ENCODE data around the gene COL19A1.

The COL19A1 gene

DNA sequence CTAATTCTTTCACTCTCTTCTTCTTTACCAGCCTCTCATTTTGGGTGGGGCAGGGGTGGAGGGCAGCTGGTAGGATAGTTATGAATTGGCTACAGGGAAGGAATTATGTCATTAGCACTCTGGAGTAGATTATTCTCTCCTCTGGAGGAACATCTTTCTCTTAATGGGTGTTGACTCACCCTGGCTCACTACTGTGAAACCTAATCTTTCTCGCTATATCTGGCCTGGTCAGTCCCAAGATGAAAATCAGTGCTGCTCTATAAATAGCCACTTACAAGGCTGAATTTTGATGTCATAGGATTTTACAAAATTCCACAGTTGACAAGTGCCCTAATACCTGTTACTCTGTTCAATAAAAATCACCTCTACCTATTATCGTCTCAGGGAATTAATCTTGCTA is 285.3 kb downstream of the COL19A1 start:
- Mint-ChIP-seq H3K9me3 (no peaks in the 10 kb centered on the region), H3K27me3 (no peaks in the 10 kb centered on the region), H3K4me3 (no peak overlapping the region), H3K27ac (no peak overlapping the region), H3K4me1 (no peaks in the 10 kb centered on the region), H3K36me3 (peaks cover 65% of the 10 kb centered on the region)
- ATAC-seq = no peak

- peaks cover 65% of the 10 kb centered on the region for H3K36me3 Mint-ChIP-seq
- no peak overlapping the region for H3K27ac Mint-ChIP-seq
- no peaks in the 10 kb centered on the region for H3K9me3 Mint-ChIP-seq
- no peaks in the 10 kb centered on the region for H3K27me3 Mint-ChIP-seq
- H3K4me1 Mint-ChIP-seq = no peaks in the 10 kb centered on the region
- no peak overlapping the region for H3K4me3 Mint-ChIP-seq
- no peak for ATAC-seq
These were observed 286.4 kb downstream of the COL19A1 start for GRCh38 chr6:70152786-70153185.

DNA sequence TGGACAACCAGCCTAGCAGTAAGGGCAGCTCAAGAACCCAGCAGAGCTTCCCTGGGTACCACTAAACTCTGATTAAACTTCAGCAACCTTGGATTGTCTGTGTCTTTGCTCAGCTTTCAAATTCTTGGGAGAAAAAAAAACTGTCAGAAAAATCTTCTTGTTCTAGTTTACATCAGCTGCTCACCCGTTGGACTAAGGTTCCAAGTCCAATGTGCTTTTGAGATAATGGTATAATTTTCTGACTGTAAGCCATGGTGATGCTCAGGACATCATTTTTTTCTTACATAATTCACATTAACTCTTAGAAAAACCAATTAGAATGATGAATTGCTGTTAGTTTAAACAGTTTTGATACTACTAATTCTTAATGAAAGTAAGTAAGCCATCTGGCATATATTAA is 290.7 kb downstream of the COL19A1 start:
- H3K4me1 Mint-ChIP-seq = no peaks in the 10 kb centered on the region

DNA sequence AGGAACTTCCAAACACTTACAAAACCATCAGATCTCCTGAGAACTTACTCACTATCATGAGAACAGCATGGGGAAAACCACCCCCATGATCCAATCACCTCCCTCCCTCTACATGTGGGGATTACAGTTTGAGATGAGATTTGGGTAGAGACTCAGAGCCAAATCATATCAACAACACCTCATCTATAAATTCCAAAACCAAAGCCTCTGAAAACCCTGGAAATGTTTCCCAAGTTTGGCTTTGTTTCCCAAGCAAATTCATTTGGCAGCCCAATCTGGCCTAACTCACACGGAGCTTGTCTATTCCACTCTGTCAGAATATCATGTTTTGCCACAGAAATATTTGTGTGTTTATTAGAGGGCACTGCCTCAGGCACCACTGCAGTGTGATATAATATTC is 293.9 kb downstream of the COL19A1 start:
- no peaks in the 10 kb centered on the region for H3K27me3 Mint-ChIP-seq
- H3K27ac Mint-ChIP-seq = no peak overlapping the region
- peaks cover 57% of the 10 kb centered on the region for H3K36me3 Mint-ChIP-seq
- no peak overlapping the region for H3K4me3 Mint-ChIP-seq
- no peaks in the 10 kb centered on the region for H3K9me3 Mint-ChIP-seq
- ATAC-seq = no peak
- H3K4me1 Mint-ChIP-seq = no peaks in the 10 kb centered on the region

More for the DNA sequence above, 290.7 kb downstream of the COL19A1 start:
- H3K27ac Mint-ChIP-seq = no peak overlapping the region
- H3K36me3 Mint-ChIP-seq = peaks cover 63% of the 10 kb centered on the region
- H3K4me3 Mint-ChIP-seq = no peak overlapping the region
- H3K9me3 Mint-ChIP-seq = no peaks in the 10 kb centered on the region
- no peaks in the 10 kb centered on the region for H3K27me3 Mint-ChIP-seq
- ATAC-seq = no peak

GRCh38 chr6:70162972-70163371 is 296.6 kb downstream of the COL19A1 start:
- Mint-ChIP-seq H3K4me3 (no peak overlapping the region), H3K36me3 (peaks cover 51% of the 10 kb centered on the region), H3K27me3 (no peaks in the 10 kb centered on the region), H3K9me3 (no peaks in the 10 kb centered on the region), H3K27ac (no peak overlapping the region), H3K4me1 (peaks cover 14% of the 10 kb centered on the region)
- no peak for ATAC-seq

GRCh38 chr6:70163795-70164194 is 297.4 kb downstream of the COL19A1 start:
- no peak overlapping the region for H3K27ac Mint-ChIP-seq
- no peak overlapping the region for H3K4me3 Mint-ChIP-seq
- peaks cover 14% of the 10 kb centered on the region for H3K4me1 Mint-ChIP-seq
- no peaks in the 10 kb centered on the region for H3K27me3 Mint-ChIP-seq
- H3K9me3 Mint-ChIP-seq = no peaks in the 10 kb centered on the region
- H3K36me3 Mint-ChIP-seq = peaks cover 50% of the 10 kb centered on the region
- no peak for ATAC-seq

GRCh38 chr6:70164556-70164955 is 298.2 kb downstream of the COL19A1 start:
- Mint-ChIP-seq H3K4me1 (peaks cover 14% of the 10 kb centered on the region), H3K27me3 (no peaks in the 10 kb centered on the region), H3K27ac (no peak overlapping the region), H3K4me3 (no peak overlapping the region), H3K36me3 (peaks cover 52% of the 10 kb centered on the region), H3K9me3 (no peaks in the 10 kb centered on the region)
- no peak for ATAC-seq

GRCh38 chr6:70166088-70166958 is 300.0 kb downstream of the COL19A1 start:
- Mint-ChIP-seq H3K9me3 (no peaks in the 10 kb centered on the region), H3K27me3 (no peaks in the 10 kb centered on the region), H3K27ac (peak overlapping the region; percentile 37), H3K4me1 (peaks cover 14% of the 10 kb centered on the region), H3K36me3 (peaks cover 46% of the 10 kb centered on the region), H3K4me3 (peak overlapping the region; percentile 44)
- ATAC-seq = peak; percentile 58

DNA sequence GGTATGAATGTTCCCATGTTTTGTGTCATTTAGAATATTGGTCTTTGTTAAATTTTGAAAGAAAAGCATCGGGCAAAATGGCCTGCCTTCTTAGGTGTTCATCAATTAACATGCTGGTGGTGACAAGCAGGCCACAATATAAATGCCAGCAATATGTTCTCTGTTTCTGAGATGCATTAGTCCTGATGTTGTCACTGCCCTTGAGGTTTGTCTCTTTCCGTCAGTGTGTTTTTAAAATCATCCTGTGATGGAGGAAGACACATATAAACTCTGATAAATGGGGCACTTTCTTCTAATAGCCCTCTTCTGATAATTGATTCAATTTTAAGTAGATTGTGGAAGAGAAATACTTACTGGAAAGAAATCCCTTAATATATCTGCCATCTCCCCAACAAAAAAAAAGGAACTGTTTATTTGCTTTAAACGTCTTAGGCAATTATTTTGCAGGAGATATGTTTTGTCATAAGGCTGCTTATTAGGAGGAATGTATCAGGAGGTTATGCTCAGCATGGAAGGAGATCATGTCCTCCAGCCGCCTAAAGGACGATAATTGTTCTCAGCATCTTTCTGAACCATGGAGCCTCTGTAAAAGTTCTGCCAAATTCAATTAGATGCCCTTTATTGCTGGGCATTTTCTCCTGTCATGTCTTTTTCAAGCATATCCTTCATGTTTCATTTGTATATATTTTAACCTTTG is 302.5 kb downstream of the COL19A1 start:
- no peak for ATAC-seq
- Mint-ChIP-seq H3K36me3 (peaks cover 42% of the 10 kb centered on the region), H3K9me3 (no peaks in the 10 kb centered on the region), H3K27me3 (no peaks in the 10 kb centered on the region), H3K27ac (no peak overlapping the region), H3K4me3 (no peak overlapping the region), H3K4me1 (peaks cover 14% of the 10 kb centered on the region)

- Mint-ChIP-seq H3K4me3 (no peak overlapping the region), H3K36me3 (peaks cover 44% of the 10 kb centered on the region), H3K27ac (no peak overlapping the region), H3K27me3 (no peaks in the 10 kb centered on the region), H3K4me1 (peaks cover 5% of the 10 kb centered on the region), H3K9me3 (no peaks in the 10 kb centered on the region)
- ATAC-seq = no peak
These were observed 304.9 kb downstream of the COL19A1 start for GRCh38 chr6:70171236-70171635.

- no peak for ATAC-seq
- H3K4me3 Mint-ChIP-seq = no peak overlapping the region
- peaks cover 46% of the 10 kb centered on the region for H3K36me3 Mint-ChIP-seq
- H3K4me1 Mint-ChIP-seq = no peaks in the 10 kb centered on the region
- no peaks in the 10 kb centered on the region for H3K27me3 Mint-ChIP-seq
- no peaks in the 10 kb centered on the region for H3K9me3 Mint-ChIP-seq
- no peak overlapping the region for H3K27ac Mint-ChIP-seq
These were observed 305.9 kb downstream of the COL19A1 start for GRCh38 chr6:70172252-70172651.

GRCh38 chr6:70175770-70176169 is 309.4 kb downstream of the COL19A1 start:
- H3K36me3 Mint-ChIP-seq = peaks cover 63% of the 10 kb centered on the region
- H3K9me3 Mint-ChIP-seq = no peaks in the 10 kb centered on the region
- no peak overlapping the region for H3K27ac Mint-ChIP-seq
- no peak for ATAC-seq
- no peaks in the 10 kb centered on the region for H3K4me1 Mint-ChIP-seq
- H3K4me3 Mint-ChIP-seq = no peak overlapping the region
- H3K27me3 Mint-ChIP-seq = no peaks in the 10 kb centered on the region

DNA sequence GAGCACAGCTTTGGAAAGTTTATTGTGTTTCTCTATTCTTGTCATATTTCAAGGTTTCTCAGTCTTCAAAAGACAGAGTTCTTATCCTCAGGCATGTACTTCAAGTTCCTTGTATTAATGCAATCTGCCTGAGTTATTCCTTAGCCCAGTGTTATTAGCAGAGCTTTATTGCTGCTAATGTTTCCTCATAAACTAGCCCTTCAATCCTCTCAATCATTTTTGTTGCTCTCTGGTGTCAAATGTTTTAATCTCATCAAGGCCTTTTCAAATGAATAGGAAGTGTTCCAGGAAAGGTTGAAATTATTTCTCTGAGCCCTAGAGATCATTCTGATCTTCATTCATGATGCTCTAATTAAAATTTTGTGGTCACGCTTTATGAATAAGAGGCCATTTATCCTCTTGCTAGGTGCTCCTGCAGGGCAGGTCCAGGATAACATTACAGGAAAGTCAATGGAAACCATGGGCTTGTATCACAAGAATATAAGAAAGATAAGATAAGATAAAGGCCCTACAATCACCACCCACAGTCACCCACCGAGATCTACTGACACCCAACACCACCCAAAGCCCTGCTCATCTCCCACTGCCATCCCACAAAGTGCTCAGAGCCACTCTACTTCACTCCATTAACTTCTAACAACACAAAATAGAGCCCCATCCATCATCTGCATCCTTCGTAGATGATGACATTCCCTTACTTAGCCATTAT is 310.6 kb downstream of the COL19A1 start:
- H3K9me3 Mint-ChIP-seq = no peaks in the 10 kb centered on the region
- no peaks in the 10 kb centered on the region for H3K4me1 Mint-ChIP-seq
- ATAC-seq = no peak
- H3K36me3 Mint-ChIP-seq = peaks cover 61% of the 10 kb centered on the region
- no peak overlapping the region for H3K27ac Mint-ChIP-seq
- H3K27me3 Mint-ChIP-seq = no peaks in the 10 kb centered on the region
- H3K4me3 Mint-ChIP-seq = no peak overlapping the region

- no peak overlapping the region for H3K4me3 Mint-ChIP-seq
- H3K27me3 Mint-ChIP-seq = no peaks in the 10 kb centered on the region
- no peaks in the 10 kb centered on the region for H3K4me1 Mint-ChIP-seq
- H3K27ac Mint-ChIP-seq = no peak overlapping the region
- no peak for ATAC-seq
- no peaks in the 10 kb centered on the region for H3K9me3 Mint-ChIP-seq
- peaks cover 46% of the 10 kb centered on the region for H3K36me3 Mint-ChIP-seq
These were observed 314.0 kb downstream of the COL19A1 start for GRCh38 chr6:70180183-70180900.

Data from stimulated activated memory B cell treated with anti-CD40 and anti-IgM and Interleukin-4, amounts not matched to agents 10 μg/mL and 1 μg/mL and 100 μg/mL, for 72 hours (primary cell).